ENCODE measurements around the gene IGF2R.

IGF2R gene

GRCh38 chr6:160077024-160077423, 108.1 kb downstream of the IGF2R start:
- TF ChIP-seq REST (IDR thresholded peaks at IDR 0.05; ENCODE audit: low read depth): no peak
- no peak for TF ChIP-seq ZBTB7A (IDR thresholded peaks at IDR 0.05; ENCODE audit: low read depth)
- no peak for TF ChIP-seq FOXM1 (IDR thresholded peaks at IDR 0.05; ENCODE audit: borderline replicate concordance, low read depth)
- TF ChIP-seq EGR1 (IDR thresholded peaks at IDR 0.05): no peak
- no peak for TF ChIP-seq TCF12 (IDR thresholded peaks at IDR 0.05; ENCODE audit: low read depth)
- no peak for TF ChIP-seq NFIC (IDR thresholded peaks at IDR 0.05)
- no peak for TF ChIP-seq TAF1 (IDR thresholded peaks at IDR 0.05; ENCODE audit: low read depth)
- TF ChIP-seq USF1 (IDR thresholded peaks at IDR 0.05): no peak
- no peak for TF ChIP-seq EP300 (IDR thresholded peaks at IDR 0.05; ENCODE audit: borderline replicate concordance)
- TF ChIP-seq CEBPB (IDR thresholded peaks at IDR 0.05): no peak
- TF ChIP-seq CREB1 (IDR thresholded peaks at IDR 0.05; ENCODE audit: low read depth): no peak

- no peak for TF ChIP-seq TEAD4 (IDR thresholded peaks at IDR 0.05)
- no peak for TF ChIP-seq FOXM1 (IDR thresholded peaks at IDR 0.05; ENCODE audit: borderline replicate concordance, low read depth)
- TF ChIP-seq RAD21 (IDR thresholded peaks at IDR 0.05; ENCODE audit: low read depth): no peak
- no peak for TF ChIP-seq REST (IDR thresholded peaks at IDR 0.05; ENCODE audit: low read depth)
- no peak for TF ChIP-seq CEBPB (IDR thresholded peaks at IDR 0.05)
- no peak for TF ChIP-seq ZBTB7A (IDR thresholded peaks at IDR 0.05; ENCODE audit: low read depth)
- TF ChIP-seq TCF12 (IDR thresholded peaks at IDR 0.05; ENCODE audit: low read depth): no peak
- TF ChIP-seq EP300 (IDR thresholded peaks at IDR 0.05; ENCODE audit: borderline replicate concordance): no peak
These were observed 108.6 kb downstream of the IGF2R start for GRCh38 chr6:160077526-160077925.

- TF ChIP-seq TAF1 (IDR thresholded peaks at IDR 0.05; ENCODE audit: low read depth) (no peak), CEBPB (IDR thresholded peaks at IDR 0.05) (no peak)
These were observed 110.2 kb downstream of the IGF2R start for GRCh38 chr6:160078883-160079685.

DNA sequence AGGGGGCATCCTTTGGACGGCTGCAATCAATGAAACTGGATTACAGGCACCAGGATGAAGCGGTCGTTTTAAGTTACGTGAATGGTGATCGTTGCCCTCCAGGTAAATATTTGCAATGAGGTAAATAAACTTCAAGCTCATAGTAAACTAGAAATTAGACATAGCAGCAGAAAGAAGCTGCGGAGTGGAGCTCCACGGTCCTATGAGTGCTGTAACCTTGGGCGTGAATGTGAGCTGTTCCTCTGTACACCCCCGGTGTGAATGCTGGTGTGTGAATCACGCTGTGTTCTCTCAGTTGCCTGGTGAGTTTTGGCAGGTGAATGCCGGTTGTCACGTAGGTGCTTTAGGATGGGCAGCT, 110.8 kb downstream of the IGF2R start:
- no peak for TF ChIP-seq TAF1 (IDR thresholded peaks at IDR 0.05; ENCODE audit: low read depth)
- no peak for TF ChIP-seq CEBPB (IDR thresholded peaks at IDR 0.05)
- TF ChIP-seq NFIC (IDR thresholded peaks at IDR 0.05): no peak
- TF ChIP-seq TCF12 (IDR thresholded peaks at IDR 0.05; ENCODE audit: low read depth): no peak
- no peak for TF ChIP-seq ZBTB7A (IDR thresholded peaks at IDR 0.05; ENCODE audit: low read depth)
- no peak for TF ChIP-seq FOXM1 (IDR thresholded peaks at IDR 0.05; ENCODE audit: borderline replicate concordance, low read depth)
- TF ChIP-seq USF1 (IDR thresholded peaks at IDR 0.05): no peak
- no peak for TF ChIP-seq YY1 (IDR thresholded peaks at IDR 0.05; ENCODE audit: low read depth)
- no peak for TF ChIP-seq EP300 (IDR thresholded peaks at IDR 0.05; ENCODE audit: borderline replicate concordance)
- no peak for TF ChIP-seq EGR1 (IDR thresholded peaks at IDR 0.05)

GRCh38 chr6:160080097-160080496, 111.2 kb downstream of the IGF2R start:
- TF ChIP-seq, protein P1, sequence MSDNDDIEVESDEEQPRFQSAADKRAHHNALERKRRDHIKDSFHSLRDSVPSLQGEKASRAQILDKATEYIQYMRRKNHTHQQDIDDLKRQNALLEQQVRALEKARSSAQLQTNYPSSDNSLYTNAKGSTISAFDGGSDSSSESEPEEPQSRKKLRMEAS (IDR thresholded peaks at IDR 0.05): no peak
- TF ChIP-seq FOXM1 (IDR thresholded peaks at IDR 0.05; ENCODE audit: borderline replicate concordance, low read depth) (no peak), YY1 (IDR thresholded peaks at IDR 0.05; ENCODE audit: low read depth) (no peak), NFIC (IDR thresholded peaks at IDR 0.05) (no peak), RAD21 (IDR thresholded peaks at IDR 0.05; ENCODE audit: low read depth) (no peak), USF1 (IDR thresholded peaks at IDR 0.05) (no peak), ZBTB7A (IDR thresholded peaks at IDR 0.05; ENCODE audit: low read depth) (no peak), CREB1 (IDR thresholded peaks at IDR 0.05; ENCODE audit: low read depth) (no peak), TCF12 (IDR thresholded peaks at IDR 0.05; ENCODE audit: low read depth) (no peak), REST (IDR thresholded peaks at IDR 0.05; ENCODE audit: low read depth) (no peak), EP300 (IDR thresholded peaks at IDR 0.05; ENCODE audit: borderline replicate concordance) (no peak), TEAD4 (IDR thresholded peaks at IDR 0.05) (no peak), EGR1 (IDR thresholded peaks at IDR 0.05) (no peak), CEBPB (IDR thresholded peaks at IDR 0.05) (no peak)

Data from Ishikawa (cell line).